ENCODE data around the gene TRIM17.

TRIM17 gene

DNA sequence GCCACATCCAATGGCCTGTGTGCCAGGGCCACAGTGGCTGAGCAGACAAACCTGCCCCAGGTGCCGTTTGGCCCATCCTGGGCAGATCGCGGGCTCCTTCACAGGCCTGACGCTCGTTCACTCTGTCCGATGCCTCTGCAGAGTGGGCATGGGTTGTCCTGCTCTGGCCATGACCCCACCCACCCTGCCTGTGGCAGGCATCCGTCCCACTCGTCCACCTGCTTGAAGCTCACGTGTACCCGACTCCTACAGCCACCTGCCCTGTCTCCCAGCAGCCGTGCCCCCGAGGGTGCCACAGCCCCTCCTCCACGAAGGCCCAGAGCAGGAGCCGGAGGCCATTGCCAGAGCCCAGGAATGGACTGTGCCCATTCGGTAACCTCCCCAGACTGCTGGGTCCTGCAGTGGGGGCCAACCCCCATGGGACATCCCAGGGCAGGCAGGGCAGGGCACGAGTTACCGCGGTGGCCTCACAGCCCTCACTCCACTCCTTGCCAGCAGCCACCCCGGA, 51.9 kb downstream of the TRIM17 start:
- in situ Hi-C loops (cut with MboI; ENCODE audit: low sequenced_read_pairs) = no loop called here

DNA sequence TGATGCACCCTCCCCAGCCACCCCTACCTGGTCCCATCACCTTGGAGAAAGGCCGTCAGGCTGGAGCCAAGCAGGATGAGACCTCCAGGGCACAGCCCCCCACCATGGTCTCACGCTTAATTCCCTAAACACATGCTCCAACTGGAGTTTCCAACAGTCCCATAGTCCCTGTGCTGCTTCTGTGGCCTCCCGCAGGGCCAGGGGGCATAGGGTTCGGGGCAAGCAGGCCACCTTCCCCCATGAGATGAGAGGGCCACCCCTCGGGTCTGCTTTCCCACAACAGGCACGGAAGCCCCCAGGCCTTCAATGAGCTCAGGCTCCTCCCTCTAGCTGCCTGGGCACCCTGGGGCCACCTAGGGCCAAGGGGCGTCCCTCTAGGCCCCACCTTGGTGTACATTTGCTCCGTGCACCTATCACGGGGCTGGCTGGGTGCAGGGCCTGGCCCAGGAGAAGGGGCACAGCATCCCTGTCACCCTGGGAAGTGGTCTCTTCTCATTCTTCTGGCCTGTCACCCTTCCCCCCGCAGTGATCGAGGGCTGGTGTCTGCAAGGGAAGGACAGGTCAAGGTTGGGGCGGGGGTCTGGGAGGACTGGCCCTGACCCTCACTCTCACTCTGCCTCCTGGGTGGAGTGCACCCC, 52.5 kb downstream of the TRIM17 start:
- peaks cover 7% of the 10 kb centered on the region; the same call in 1 of the 2 replicates for H3K27me3 ChIP-seq (ENCODE audit: low read depth)
- H3K36me3 ChIP-seq (replicated peaks) = no peaks in the 10 kb centered on the region
- no peak for DNase-seq (ENCODE audit: low spot score in 2 of 2)
- no peaks in the 10 kb centered on the region for H3K9me3 ChIP-seq
- H3K4me3 ChIP-seq = no peak overlapping the region
- in situ Hi-C loops (cut with MboI; ENCODE audit: low sequenced_read_pairs) = no loop called here
- no peaks in the 10 kb centered on the region for H3K4me1 ChIP-seq

More for the DNA sequence above, 51.9 kb downstream of the TRIM17 start:
- Histone ChIP-seq H3K9me3 (no peaks in the 10 kb centered on the region), H3K4me3 (no peak overlapping the region), H3K4me1 (no peaks in the 10 kb centered on the region), H3K36me3 (replicated peaks) (no peaks in the 10 kb centered on the region), H3K27me3 (ENCODE audit: low read depth) (peaks cover 7% of the 10 kb centered on the region; the same call in 1 of the 2 replicates)
- no peak for DNase-seq (ENCODE audit: low spot score in 2 of 2)

DNA sequence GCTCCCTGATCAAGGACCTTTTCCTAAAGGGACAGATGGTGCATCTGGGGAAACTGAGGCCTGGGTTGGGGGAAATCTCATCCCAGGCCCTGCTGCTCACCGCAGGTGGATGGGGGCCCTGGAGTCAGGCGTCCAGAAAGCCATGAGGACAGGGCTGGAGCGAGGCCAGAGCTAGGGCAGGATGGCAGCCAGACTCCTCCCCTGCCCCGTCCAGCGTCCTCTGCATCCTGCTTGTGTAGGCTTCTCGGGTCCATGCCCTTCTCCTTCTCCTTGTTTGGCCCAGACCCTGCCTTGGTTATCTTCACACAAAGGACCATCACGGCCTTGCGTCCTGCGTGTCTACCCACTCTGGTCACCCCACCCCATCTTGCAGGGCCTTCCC, 53.0 kb downstream of the TRIM17 start:
- in situ Hi-C loops (cut with MboI; ENCODE audit: low sequenced_read_pairs) = no loop called here
- no peak for DNase-seq (ENCODE audit: low spot score in 2 of 2)

DNA sequence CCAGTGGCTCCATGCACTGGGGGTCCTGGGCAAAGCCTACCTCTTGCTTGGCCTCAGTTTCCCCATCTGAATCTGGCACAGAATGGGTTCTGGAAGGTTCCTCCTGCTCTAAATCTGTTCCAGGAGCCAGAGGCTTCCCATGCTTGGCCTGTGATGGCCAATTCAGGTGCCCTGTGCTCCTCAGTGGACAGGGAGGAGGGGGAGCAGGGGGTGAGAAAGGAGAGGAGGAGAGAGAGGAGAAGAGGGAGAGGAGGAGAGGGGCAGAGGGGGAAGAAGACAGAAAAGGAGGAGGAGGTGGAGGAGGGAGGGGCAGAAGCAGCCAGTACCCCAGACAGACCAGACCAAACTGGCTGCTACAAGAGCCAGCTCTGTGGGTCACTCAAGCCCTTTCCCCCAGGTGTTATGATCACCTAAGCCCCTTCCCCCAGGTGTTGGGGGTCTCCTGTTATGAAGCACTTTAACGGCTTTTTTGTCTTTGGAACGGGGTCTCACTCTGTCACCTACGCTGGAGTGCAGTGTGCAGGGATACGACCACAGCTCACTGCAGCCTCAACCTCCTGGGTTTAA, 53.7 kb downstream of the TRIM17 start:
- DNase-seq (ENCODE audit: low spot score in 2 of 2) = no peak
- Histone ChIP-seq H3K4me3 (no peak overlapping the region), H3K9me3 (no peaks in the 10 kb centered on the region), H3K27me3 (ENCODE audit: low read depth) (peaks cover 7% of the 10 kb centered on the region; the same call in 1 of the 2 replicates), H3K4me1 (no peaks in the 10 kb centered on the region), H3K36me3 (replicated peaks) (no peaks in the 10 kb centered on the region)
- in situ Hi-C loops (cut with MboI; ENCODE audit: low sequenced_read_pairs) = no loop called here

More for the DNA sequence above, 53.0 kb downstream of the TRIM17 start:
- Histone ChIP-seq H3K9me3 (no peaks in the 10 kb centered on the region), H3K4me3 (no peak overlapping the region), H3K27me3 (ENCODE audit: low read depth) (peaks cover 7% of the 10 kb centered on the region; the same call in 1 of the 2 replicates), H3K36me3 (replicated peaks) (no peaks in the 10 kb centered on the region), H3K4me1 (no peaks in the 10 kb centered on the region)

DNA sequence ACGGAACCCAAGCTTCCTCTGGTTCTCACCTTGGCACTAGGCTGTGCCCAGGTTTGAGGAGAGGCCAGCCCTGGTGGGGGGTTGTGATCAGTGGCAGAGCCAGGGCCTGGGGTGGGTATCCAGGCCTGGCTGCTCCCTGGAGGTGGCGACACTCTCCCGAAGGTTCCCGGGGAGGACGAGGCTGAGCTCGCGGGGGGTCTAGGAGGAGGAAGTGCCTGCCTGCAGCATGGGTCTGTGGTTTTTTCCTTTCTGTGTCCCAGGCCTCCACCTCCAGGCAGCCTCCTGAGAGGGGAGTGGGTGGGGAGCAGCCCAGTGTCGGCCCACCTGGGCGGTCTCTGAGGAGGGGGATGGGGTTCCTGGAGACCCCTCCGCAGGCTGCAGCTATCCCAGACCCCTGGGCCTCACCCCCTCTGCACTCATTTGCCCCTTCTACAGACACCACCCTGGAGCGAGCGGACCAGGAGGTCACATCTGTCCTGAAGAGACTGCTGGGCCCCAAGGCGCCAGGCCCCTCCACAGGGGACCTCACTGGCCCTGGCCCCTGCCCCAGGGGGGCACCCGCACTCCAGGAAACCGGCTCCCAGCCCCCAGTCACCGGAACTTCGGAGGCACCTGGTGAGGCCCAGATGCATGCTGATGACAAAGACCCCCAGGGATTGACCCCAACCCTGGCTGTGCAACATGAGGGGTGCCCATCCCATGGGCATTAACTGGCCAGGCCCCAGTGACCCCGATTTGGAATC, 54.3 kb downstream of the TRIM17 start:
- in situ Hi-C loops (cut with MboI; ENCODE audit: low sequenced_read_pairs) = no loop called here
- Histone ChIP-seq H3K4me1 (no peaks in the 10 kb centered on the region), H3K27me3 (ENCODE audit: low read depth) (peaks cover 7% of the 10 kb centered on the region; the same call in 1 of the 2 replicates), H3K4me3 (no peak overlapping the region), H3K36me3 (replicated peaks) (no peaks in the 10 kb centered on the region), H3K9me3 (no peaks in the 10 kb centered on the region)
- DNase-seq (ENCODE audit: low spot score in 2 of 2) = no peak

DNA sequence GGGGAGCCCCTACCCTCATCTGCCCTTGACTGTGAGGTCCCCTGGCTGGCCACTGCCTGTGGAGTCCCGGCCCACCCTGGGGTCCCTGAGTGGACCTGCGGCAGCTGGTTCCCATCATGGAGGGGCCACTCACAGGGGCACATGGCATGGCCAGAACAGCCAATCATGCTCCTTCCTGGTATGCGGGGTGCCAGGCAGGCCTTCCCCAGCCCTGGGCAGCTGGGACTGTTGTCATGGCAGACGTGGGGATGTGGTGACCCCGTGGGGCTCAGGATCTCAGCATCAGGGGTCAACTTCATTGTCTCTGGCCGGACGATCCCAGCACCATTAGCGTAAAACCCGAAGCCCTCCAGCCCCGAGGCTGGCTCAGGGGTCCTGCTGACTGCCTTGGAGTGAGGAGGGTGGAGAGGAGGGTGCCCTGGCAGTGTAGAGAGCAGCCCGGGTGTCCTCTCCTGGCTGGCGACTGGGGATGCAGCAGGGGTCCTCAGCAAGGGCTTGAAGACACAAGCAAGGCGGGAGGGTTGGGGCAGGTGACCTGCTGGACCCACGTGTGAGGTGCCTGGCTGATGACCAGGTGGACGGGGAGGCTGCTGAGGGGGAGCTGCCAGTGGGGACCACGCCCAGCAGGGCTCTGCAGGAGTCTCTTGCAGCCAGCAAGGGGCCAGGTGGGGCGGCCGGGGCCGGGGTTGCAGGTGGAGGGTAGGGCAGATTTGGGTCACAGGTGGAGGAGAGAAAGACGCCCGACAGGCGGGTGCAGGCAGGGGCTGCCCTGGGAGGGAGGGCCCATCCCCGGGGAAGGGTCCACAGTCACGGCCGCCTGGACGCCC, 55.1 kb downstream of the TRIM17 start:
- in situ Hi-C loops (cut with MboI; ENCODE audit: low sequenced_read_pairs) = no loop called here
- Histone ChIP-seq H3K9me3 (no peaks in the 10 kb centered on the region), H3K36me3 (replicated peaks) (no peaks in the 10 kb centered on the region), H3K4me3 (no peak overlapping the region), H3K4me1 (no peaks in the 10 kb centered on the region), H3K27me3 (ENCODE audit: low read depth) (0 out of 2 replicates have a peak, but pooled peaks cover 2% of the 10 kb centered on the region)
- DNase-seq (ENCODE audit: low spot score in 2 of 2) = no peak

DNA sequence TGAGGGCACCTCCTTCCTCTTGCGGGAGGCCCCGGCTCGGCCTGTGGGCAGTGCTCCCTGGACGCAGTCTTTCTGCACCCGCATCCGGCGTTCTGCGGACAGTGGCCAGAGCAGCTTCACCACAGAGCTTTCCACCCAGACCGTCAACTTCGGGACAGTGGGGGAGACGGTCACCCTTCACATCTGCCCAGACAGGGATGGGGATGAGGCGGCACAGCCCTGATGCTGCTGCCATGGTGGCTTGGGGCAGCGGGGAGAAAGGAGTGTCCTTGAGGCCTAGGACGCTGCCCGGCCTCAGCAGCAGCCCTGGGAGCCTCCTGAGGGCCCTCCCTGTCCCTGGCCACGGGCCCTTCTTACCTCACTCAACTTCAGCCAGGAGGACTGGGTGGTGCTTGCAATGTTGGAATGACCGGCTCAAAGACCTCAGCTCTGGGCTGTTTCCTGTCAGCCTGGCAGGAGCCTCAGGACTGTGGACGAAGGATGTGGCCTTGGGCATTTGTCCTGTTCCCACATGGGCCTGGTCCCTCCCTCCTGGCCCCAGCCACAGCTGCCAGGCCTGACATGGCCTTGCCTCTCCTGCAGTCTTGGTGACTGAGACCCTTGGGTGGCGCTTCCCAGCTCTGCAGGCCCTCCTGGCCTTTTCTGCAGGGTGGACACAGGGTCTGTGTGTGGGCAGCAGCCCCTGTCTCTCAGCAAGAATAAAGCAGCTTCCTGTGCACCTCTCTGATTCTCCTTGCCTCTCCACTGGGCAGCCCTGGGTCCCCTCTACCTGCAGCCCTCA, 55.9 kb downstream of the TRIM17 start:
- H3K36me3 ChIP-seq (replicated peaks) = no peaks in the 10 kb centered on the region
- H3K9me3 ChIP-seq = no peaks in the 10 kb centered on the region
- H3K4me3 ChIP-seq = no peak overlapping the region
- H3K27me3 ChIP-seq (ENCODE audit: low read depth) = no peaks in the 10 kb centered on the region
- no peak for DNase-seq (ENCODE audit: low spot score in 2 of 2)
- in situ Hi-C loops (cut with MboI; ENCODE audit: low sequenced_read_pairs) = no loop called here
- H3K4me1 ChIP-seq = no peaks in the 10 kb centered on the region

DNA sequence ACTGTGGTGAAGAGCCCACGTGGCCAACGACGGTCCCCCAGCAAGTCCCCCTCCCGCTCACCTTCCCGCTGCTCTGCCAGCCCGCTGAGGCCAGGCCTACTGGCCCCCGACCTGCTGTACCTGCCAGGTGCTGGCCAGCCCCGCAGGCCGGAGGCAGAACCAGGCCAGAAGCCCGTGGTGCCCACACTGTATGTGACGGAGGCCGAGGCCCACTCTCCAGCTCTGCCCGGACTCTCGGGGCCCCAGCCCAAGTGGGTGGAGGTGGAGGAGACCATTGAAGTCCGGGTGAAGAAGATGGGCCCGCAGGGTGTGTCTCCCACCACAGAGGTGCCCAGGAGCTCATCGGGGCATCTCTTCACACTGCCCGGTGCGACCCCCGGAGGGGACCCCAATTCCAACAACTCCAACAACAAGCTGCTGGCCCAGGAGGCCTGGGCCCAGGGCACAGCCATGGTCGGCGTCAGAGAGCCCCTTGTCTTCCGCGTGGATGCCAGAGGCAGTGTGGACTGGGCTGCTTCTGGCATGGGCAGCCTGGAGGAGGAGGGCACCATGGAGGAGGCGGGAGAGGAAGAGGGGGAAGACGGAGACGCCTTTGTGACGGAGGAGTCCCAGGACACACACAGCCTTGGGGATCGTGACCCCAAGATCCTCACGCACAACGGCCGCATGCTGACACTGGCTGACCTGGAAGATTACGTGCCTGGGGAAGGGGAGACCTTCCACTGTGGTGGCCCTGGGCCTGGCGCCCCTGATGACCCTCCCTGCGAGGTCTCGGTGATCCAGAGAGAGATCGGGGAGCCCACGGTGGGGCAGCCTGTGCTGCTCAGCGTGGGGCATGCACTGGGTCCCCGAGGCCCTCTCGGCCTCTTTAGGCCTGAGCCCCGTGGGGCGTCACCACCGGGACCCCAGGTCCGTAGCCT, 56.8 kb downstream of the TRIM17 start:
- Histone ChIP-seq H3K27me3 (ENCODE audit: low read depth) (no peaks in the 10 kb centered on the region), H3K4me3 (no peak overlapping the region), H3K9me3 (no peaks in the 10 kb centered on the region), H3K36me3 (replicated peaks) (no peaks in the 10 kb centered on the region), H3K4me1 (no peaks in the 10 kb centered on the region)
- no peak for DNase-seq (ENCODE audit: low spot score in 2 of 2)
- in situ Hi-C loops (cut with MboI; ENCODE audit: low sequenced_read_pairs) = no loop called here

DNA sequence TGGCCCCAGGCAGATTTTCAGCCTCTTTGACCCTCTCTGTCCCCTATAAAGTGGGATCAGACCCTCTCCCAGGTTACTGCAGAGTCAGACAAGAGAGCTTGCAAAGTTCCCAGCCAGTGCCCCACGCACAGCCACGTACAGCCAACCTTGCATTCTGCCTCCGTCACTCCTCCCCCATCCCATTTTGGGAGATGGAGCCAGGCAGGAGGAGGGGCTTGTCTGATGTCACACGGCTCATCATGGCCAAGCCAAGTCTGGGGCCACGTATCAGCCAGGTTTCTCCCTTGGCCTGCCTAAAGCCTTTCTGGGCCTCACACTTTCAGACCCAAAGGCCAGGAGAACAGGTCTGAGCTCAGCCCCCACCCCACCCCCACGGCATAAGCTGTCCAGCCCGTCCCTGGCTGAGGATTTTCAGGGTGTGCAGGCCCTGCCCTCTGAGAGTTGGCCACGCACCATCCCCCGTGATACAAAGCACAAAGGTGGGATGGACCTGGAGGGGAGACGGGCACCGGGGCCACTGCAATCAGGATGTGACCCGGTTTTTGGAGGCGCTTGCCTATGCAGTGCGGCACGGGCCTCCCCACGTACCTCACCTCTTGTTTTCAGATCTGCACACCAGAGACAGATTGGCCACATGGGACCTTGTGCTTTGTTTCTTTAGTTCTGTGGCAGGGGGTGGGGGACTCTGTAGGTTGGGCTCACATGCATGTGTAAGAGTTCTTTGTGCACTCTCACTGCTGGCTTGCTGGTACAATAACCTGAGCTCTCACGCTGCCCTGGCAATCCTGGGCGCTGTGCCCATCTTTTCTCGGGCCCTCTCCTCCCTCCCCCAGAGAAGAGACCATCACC, 57.7 kb downstream of the TRIM17 start:
- in situ Hi-C loops (cut with MboI; ENCODE audit: low sequenced_read_pairs) = no loop called here
- Histone ChIP-seq H3K4me1 (no peaks in the 10 kb centered on the region), H3K4me3 (no peak overlapping the region)

DNA sequence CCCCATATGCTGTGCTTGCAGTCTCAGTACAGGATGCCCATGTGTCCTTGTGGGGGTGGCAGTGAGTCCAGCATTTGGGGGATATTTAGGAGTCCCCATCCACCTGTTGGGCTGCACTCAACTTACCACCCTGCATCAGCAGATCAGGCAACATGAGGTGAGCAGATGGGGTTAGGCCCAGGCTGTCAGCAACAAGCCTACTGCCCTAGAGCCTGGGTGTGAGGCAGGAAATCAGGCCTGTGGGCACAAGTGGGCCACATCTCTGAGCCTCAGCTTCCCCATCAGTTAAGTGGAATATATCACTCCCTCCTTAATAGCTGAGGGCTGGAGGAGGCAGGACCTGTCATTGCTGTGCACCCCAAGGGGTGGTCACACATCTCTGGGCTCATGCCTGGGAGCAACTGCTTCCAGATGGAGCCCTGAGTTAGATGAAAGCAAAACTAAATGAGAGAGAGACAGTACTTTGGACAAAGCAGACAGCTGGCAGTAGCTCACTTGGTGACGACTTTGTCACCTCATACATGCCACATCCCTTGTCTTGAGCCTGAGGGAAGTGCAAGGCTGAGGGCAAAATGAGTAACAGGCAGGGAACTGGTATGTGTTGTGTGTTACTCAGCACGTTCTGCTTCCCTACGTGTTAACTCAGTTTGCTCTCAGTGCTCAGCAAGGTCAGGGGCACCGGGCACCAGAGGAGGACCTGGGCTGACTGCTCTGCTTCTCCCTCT, 58.5 kb downstream of the TRIM17 start:
- in situ Hi-C loops (cut with MboI; ENCODE audit: low sequenced_read_pairs) = no loop called here
- no peak for DNase-seq (ENCODE audit: low spot score in 2 of 2)
- Histone ChIP-seq H3K36me3 (replicated peaks) (no peaks in the 10 kb centered on the region), H3K4me1 (no peaks in the 10 kb centered on the region), H3K27me3 (ENCODE audit: low read depth) (no peaks in the 10 kb centered on the region), H3K4me3 (no peak overlapping the region), H3K9me3 (no peaks in the 10 kb centered on the region)

More for the DNA sequence above, 57.7 kb downstream of the TRIM17 start:
- no peak for DNase-seq (ENCODE audit: low spot score in 2 of 2)
- Histone ChIP-seq H3K9me3 (no peaks in the 10 kb centered on the region), H3K27me3 (ENCODE audit: low read depth) (no peaks in the 10 kb centered on the region), H3K36me3 (replicated peaks) (no peaks in the 10 kb centered on the region)

Measured in HAP-1 (cell line).